SK-N-SH (cell line): ENCODE measurements around the gene HIF1A.

Experiments used
- CTCF ChIP-seq: fragments of 200-600 bp; sonication (generic); IDR thresholded peaks from 2 replicates; pipeline ENCODE4 v1.6.1; 2017; ENCODE audit warnings: antibody characterized with exemption, mild to moderate bottlenecking, moderate library complexity
- EZH2phosphoT487 ChIP-seq: fragments of 200-600 bp; sonication (generic); IDR thresholded peaks from 2 replicates; pipeline ENCODE4 v1.6.1; 2017; ENCODE audit warnings: low read depth, mixed run types, mild to moderate bottlenecking, antibody characterized with exemption, moderate library complexity, borderline replicate concordance
- FOXJ3 ChIP-seq: sonication (generic); formaldehyde crosslinking; IDR thresholded peaks from 2 replicates; pipeline ENCODE4 v1.5.1; 2020; ENCODE audit warnings: mild to moderate bottlenecking, missing genetic modification reagents
- POLR2AphosphoS5 ChIP-seq: IDR thresholded peaks from 2 replicates; pipeline ENCODE4 v1.6.1; 2012; ENCODE audit warnings: low read depth, low read length

GRCh38 chr14:61661471-61662400, 33.6 kb upstream of the HIF1A start:
- TF ChIP-seq FOXJ3 (CRISPR knock-in tag) (no peak), CTCF (no peak), EZH2phosphoT487 (no peak), POLR2AphosphoS5 (no peak)
